ENCODE data around the gene CBLIF.
"Not testable (repeated sequence)": the region's sequence is repeated elsewhere in the genome, so short reads cannot be mapped to it uniquely, and the experiment has no call there.

Gene CBLIF

DNA sequence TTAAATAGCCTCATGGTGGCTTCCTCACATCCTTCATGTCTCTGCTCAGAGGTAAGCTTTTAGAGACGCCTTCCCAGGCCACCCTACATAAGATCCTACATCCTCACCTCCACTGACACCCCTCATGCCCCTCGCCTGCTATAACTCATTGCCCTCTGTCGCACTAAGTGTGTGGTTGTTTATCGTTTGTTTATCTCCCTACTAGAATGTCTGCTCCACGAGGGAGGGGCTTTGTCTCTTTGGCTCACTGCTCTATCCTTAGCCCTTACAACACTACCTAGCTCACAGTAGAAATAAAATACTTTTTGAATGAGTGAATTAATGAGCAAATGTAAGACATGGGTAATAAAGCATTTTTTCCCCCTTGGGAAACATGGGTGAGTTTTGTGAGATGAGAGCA is 1.3 kb upstream of the CBLIF start:
- DNase-seq = no peak

DNA sequence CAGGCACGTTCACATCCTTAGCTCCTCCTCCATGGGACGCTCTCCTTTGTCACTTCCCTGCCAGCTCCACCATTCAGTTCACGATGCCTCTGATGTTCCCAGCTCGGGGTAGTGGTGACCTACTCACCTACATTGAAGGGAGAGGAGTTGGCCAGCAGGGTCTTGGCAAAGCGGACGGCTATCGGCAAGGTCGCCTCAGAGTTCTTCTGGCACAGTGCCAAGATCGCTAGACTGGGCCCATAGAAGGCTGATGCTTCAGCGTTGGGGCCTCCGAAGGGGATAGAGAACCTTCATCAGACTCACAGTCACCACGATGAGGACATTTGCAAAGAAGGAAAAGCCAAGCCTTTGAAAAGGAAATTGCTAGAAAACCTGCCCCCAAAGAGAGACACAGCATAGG is 3.0 kb downstream of the CBLIF start:
- DNase-seq = no peak

DNA sequence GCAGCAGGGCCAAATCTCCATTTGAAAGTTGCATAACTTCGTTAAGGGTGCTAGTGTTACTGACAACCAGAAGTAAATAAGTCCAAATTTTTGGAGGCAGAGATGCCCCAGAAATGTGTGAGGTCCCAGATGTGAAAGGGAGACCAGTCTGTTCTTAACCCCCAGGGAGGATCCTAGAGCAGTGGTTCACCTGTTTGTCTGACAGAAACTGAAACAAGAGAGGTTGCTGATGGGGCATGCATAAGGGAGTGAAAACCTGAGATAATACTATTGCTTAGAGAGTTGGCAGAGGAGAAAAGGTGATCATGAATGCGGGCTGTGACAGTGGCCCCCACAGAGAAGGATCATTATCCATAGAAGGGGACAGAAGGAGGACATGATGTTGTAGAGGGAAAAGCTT is 3.8 kb downstream of the CBLIF start:
- DNase-seq = no peak

DNA sequence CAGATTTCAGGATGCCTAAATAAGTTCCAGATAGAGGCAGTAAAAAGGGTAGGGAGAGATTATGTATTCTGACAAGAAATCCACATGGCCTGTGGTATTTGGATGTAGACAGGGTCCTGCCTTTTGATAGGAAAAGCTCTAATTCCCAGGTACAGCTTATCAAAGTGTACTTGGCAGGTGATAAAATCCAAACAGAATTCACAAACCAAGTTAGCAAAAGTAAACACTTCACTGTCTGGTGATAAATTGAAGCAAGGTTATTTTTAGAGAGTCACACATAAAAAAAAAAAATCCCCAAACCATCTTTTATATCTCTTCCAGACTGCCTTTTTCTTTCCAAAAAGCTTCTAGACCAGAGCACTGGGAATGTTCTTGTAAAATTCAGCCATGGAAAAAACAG is 5.7 kb downstream of the CBLIF start:
- DNase-seq = no peak

DNA sequence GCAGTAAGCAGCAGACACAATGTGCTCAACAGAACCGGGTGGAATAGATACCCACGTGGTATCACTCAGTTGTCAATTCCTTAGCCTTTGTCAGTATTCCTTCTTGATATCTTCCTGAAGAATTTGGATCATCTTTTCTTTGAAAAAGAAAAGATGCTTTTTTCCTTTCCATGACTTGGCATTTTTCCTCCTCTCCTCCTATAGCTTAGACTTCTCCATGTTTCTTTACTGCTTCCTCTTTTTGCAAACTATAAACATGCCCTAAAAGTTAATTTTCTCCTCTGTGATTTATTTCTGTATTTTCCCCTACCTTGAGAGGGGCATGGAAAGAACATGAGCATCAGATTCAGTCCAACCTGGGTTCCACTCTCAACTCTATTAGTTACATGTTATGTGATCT is 11.7 kb downstream of the CBLIF start:
- DNase-seq = no peak

DNA sequence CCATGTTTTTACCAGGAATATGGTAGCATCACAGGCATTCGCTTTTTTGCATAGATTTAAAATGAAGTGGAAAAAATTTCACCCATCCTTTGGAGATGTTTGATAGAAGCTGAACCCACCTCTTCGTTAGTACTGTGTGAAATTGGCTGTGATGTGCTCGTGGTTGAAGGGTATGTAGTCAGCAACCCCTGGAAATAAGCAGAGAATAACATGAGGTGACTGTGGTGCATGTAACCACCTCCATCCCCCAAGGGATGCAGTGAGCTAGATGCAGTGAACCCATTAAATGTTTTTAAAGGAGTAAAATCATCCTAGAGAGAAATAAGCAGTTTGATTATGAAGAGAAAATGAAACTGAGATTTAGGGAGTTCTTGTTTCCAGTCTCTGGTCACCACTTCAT is 15.9 kb downstream of the CBLIF start:
- no peak for DNase-seq

DNA sequence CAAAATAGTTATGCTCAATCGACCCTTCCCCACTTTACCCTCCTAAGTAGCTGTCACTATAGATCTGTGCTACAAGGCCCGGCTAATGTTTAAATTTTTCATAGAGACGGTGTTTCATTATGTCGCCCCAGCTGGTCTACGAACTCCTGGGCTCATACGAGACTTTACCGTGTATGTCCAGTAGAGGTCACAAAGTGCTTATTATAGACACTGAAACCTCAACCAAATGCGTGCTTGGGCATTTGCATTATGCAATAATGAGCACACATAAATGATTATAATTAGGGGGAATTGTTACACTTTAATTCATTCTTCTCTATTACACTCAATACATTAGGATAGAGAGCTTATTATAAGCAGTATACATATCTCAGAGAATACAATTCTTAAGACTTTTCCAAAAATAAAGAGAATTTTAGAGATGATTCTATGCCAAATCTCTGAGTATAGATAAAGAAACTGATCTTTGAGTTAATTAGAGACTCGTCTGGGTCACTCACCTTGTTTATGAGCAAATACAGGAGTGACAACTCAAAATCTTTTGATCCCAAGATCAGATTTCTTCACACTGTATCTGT is 22.2 kb downstream of the CBLIF start:
- DNase-seq = peak in 1 of 2 experiments; percentile 1

DNA sequence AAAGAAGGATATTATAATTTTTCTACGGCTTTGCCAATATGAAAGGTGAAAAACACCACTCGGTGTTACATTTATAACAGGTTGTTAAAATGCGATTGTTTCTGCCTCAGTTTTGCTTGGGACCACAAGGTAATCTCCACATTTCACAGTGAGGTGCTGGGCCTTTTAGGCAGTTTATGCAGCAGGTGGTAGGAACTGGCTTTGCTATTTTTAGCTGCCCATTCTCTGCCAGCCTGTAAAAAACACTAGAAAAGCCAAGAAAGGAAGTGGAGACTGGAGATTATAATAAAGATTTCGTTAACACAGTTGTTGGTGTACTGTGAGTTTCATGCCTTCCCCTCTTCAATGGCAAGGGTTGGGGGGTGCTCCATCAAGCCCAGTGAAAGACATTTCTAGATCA is 26.7 kb downstream of the CBLIF start:
- DNase-seq = no peak

DNA sequence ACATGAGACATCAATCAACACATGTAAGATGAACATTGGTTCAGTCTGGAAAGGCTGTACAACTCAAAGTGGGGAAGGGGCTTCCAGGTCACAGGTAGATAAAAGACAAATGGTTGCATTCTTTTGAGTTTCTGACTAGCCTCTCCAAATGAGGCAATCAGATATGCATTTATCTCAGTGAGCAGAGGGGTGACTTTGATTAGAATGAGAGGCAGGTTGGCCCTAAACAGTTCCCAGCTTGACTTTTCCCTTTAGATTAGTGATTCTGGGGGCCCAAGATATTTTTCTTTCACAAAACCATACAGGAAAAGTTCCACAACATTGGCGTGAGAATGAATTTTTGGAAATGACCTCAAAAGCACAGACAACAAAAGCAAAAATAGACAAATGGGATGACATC is 28.9 kb downstream of the CBLIF start:
- DNase-seq = not testable (repeated sequence)

DNA sequence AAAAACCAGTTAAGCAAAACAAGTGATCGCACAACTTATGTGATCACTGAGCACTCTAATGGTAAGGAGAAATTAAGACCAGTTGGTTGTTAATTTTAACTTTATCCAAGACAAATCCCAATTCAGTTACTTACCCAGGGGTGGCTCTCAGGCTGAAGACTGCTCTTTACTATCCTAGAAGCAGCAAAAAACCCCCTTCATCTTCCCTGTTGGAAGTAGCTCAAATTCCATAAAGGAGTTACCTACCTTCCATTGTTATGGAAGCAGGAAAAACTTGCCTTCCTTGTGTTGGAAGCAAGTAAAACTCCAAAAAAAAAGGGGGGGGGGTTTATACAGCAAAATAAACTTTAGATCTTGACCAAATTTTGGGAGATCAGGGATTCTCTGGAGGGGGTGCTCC is 29.5 kb downstream of the CBLIF start:
- no peak for DNase-seq

DNA sequence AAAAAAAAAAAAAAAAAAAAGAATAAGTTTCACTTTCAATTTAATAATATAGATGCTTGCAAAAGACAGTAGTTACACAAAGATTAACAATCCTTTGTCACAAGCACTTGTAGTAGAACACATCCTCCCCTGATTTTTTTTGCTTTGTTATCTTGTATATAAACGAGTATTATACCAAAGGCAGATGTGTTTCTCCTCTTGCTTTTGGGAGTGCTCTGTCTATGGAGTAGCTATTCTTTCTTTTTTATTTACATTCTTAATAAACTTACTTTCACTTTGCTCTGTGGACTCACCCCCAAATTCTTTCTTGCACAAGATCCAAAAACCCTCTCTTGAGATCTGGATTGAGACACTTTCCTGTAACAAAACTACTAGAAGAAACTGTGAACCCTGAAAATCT is 31.3 kb downstream of the CBLIF start:
- DNase-seq = no peak

DNA sequence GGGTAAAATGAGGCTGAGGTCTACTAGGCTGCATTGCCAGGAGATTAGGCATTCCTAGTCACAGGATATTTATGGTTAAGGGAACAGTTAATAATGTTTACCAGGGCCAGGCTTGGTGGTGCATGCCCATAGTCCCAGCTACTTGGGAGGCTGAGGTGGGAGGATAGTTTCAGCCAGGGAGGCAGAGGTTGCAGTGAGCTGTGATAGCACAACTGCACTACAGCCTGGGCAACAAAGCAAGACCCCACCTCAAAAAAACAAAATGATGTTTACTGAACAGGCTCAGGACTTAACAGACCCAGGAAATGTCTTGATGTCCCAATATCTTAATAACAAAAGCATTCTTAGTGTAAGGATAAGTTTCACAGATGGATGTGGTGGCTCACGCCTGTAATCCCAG is 31.9 kb downstream of the CBLIF start:
- DNase-seq = no peak

DNA sequence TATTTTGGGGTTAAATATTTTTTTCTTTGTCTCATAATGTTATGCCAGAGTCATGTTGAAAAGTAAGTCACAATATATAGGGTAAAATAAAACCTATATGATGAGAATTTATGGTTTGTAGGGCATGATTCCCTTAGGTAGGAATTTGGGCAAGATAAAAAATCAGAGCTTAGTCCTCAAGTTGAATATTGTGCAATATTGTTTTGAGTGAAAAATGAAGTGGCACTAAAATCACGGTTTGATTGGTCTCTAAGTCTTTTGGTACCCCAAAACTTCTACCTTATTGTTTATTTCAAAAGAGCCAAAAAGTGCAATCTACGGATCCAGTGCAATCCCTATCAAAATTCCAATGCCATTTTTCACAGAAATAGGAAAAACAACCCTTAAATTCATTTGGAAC is 33.1 kb downstream of the CBLIF start:
- DNase-seq = no peak

DNA sequence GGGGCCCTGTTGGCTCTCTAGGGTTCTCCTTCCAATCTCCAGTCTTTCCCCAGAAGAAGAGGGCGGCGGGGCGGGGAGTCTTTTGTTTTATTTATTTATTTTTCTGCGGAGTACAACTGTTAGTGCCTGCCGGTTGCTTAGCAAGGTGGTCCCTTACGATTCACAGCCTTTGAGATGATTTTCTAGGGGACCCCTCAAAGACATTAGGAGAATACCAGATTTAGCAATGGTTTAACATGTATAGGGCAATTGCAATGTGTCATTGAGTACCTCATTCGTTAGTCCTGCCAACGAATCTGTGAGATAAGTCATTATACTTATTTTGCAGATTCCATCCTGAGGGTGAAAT is 34.4 kb downstream of the CBLIF start:
- no peak for DNase-seq

DNA sequence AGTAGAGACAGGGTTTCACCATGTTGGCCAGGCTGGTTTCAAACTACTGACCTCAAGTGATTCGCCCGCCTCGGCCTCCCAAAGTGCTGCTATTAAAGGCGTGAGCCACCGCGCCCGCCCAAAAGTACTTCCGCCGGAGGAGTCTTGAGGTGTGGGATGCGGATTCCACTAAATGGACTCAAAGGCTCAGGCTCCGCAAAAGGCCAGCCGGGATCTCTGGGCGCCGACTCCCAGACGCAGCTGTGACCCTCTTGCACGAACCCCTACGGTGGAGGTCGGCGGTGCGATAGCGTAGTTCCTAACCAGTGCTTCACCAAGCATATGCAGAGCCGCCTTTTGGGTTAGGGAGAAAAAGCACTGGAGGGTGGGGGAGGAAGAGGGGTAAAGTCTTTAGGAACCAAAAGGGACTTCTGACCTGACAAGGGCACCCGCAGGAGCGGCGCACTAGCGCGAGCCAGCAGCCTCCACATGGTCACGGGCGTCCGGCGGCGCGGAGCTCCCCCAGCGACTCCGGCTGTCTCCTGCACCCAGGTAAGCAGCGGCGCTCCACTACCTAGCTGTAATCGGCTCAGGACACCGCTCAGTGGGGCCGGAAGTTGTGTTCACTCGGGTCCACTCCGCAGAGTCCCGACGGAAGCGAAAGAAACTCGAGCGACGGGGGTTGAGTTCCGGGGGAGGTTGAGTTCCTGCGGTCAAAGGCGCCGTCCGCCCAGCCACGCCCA is 34.9 kb downstream of the CBLIF start, which contains the start of gene MRPL16:
MRPL16 (minus strand) TSS at position 590 of the 722 bp plus-strand sequence; CDS start at position 470, 120 bp downstream.
- peak in 1 of 2 experiments; percentile 62 for DNase-seq

DNA sequence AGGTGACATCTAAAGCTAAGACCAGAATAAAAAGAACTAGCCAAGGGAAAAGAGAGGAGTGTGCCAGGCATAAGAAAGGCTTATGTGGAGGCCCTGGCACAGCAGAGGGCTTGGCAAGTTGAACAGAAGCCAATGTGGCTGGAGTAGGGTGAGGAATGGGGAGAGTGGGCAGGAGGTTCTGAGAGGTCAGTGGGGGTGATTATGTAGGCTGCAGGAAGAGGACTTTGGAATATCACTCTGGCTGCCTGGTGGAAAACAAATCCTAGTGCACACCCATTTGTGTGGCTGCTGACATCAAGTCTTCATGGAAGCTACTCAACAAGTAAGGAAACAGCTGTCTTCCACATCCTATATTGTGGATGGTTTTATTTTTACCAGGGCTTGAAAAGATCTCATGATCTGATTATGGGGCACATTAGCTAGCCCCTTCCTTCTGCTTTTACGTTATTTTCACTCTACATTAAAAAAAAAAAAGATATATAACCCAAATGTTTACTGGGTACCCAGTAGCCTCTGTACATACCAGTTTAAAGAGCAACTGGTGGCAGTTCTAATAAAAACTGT is 38.2 kb downstream of the CBLIF start:
- no peak for DNase-seq

DNA sequence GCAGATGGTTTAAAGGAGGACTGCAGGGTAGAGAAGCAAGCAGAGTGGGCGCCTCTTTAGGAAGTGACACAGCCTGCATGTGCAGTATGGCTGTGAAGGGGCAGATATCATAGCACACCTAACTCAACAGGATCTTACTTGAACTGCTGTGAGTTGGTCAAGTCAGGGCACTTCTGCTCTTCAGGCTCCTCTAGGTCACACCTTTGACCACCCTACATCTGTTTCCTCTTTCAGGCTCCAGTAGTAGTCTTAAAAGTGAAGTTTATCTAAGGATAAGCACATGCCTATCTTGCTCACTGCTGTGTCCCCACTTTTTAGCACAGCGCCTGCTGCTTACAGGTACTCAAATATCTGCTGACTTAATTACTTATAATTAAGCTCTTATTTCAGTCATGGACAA is 41.2 kb downstream of the CBLIF start:
- no peak for DNase-seq

DNA sequence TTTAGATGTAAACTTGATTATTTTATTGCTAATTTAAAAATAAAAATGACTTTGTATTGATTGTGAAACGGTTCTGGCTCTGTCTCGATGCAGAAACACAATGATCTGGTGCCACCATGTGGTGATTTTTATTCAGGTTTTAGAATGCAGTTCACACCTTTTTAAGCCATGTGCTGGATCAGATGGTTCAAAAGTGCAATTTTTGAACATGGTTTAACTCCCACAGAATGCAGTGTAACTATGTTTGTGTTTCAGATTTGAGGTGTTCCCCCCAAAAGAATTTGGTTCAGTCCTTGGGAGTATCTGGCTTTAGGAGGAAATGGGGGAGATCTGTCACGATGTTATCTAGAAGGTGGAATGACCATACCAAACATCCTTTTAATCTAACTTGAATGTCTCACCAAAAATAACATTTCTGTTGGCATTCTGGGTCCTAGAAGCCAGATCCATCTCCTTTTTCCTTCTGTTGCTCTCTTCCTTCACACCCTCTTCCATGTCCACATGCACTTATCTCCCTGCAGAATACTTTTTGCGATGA is 42.6 kb downstream of the CBLIF start:
- DNase-seq = no peak

DNA sequence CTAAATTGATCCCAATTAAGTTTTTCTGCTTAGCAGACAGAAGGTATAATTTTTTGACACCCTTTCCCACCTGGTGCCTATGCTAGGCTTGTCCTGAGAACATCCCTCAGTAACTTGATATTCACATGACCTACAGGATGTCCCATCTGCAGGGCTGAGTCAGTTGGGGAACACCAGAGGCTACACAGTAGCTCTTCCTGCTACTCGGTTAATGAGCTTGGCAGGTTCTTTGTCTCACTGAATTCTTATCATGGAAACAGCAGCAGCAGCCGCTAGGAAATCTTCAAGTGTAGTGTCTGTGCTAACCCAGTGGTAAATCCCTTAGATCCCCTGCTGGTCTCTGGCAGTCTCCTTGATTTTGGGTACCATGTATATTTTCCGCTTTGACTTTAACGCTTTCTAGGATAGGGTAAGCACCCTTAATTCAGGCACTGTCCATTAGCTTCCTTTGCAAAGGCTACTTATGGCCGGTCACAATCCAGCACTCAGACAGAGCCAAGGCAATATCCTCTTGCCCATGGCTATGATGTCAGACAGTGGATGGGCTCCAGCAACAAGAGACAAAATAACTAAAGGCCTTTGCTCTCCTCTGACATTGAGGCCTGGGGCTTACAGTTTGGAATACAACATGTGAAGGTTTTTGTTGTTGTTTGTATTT is 43.2 kb downstream of the CBLIF start:
- peak in 1 of 2 experiments; percentile 34 for DNase-seq

DNA sequence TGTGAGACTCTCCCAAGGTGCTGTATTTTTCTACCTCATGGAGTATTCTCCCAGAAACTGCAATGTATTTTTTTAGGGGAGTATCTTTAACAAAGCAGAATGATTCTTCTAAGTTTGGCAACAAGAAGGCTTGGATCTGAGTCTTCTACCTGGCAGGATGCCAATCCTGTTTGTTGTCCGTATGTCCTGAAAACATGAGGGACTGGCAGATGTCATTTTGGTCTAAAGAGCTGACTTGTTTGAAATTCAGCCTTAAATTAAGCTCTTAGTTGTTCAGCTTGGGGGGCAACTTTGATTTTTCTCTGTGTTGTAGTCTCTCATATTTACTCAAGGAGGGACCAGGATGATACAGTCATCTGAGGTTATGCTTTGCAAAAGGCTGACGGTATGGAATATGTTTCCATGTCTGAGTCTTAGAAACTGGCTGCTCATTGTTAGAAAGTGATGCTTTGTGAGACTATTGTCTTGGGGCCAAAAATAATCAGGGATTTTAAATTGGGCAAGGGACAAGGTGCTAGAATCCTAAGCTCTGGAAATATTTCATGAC is 44.1 kb downstream of the CBLIF start:
- DNase-seq = no peak

DNA sequence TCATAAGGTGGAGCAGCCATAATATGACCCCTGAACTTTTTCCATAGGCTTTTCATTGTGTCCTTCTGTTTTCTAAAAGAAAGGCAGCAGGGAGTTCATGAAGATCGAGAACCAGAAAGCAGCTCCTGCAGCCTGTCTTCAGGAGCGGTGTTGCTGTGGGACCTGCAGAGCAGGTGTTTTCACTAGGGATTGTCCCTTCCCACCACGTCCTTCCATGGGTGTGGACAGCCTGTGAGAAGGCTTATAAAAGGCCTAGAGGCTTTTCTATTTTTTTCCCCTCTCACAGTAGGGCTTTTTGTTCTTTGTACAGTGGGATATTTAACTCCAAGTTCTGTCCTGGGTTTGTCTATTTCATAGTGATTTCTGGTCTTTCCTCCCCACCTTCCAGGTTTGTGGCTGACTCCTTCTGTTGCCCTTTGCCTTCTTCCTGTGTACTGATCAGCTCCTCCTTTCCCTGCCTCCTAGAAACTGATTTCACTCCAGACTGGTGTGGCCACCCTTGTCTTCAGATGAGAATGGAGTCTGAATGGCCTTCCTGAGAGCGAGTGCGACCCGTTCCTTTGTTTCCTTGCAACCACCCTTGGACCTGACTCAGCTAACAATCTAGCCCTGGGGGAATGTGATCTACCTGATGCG is 44.8 kb downstream of the CBLIF start:
- DNase-seq = no peak

DNA sequence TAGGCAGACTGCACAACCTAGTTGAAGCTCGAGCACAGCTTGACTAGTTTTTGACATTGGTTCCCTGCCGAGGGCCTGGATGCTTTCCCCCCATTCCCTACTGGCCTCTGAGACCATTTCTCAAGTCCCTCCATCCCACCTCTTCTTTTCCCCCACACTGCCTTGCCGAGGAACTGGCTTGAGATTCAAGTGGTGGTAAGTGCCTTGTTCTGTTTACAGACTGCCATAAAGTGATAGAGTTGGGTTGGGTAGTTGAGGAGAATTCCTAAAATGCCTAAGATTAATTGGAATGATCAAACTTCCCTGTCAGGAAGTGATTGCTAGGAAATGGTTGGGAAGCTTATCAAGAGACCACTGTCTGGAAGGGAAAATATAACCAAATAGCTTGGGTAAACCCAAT is 50.9 kb downstream of the CBLIF start:
- no peak for DNase-seq

DNA sequence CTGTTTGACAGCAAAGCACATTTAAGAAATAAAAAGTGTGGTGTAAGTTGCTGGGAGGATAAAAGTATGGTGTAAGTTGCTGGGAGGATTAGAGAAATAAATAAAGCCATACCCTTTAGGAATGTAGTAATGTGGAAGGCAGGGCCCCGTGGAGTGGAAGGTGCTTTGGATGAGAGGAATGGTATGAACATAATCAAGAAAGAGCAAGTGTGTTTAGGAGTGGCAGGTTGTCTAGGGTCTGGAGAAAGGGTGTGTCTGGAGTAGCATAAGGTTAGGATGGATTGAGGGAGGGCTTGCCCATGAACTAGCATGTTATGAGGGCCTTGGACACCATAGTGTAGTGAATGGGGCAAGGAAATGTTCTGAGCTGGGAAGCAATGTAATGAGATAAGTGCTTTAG is 52.8 kb downstream of the CBLIF start:
- no peak for DNase-seq
